Glutamatergic neuron (in vitro differentiated cells): ENCODE measurements around the gene ECM2. TPM values are rescaled to one million over a fixed set of nuclear protein-coding genes. Genes with fewer than 3 reads are reported as not detected.

ENCODE experiments used
- DNase-seq: peaks from one replicate; pipeline ENCODE4 v3.0.0; 2022
- H3K27ac Mint-ChIP-seq: one replicate; pipeline ENCODE4 v1.8.0; 2020; ENCODE audit warnings: mild to moderate bottlenecking, mixed read lengths, inconsistent platforms; ENCODE audit not compliant: unreplicated experiment
- H3K27me3 Mint-ChIP-seq: one replicate; pipeline ENCODE4 v1.8.0; 2020; ENCODE audit warnings: mild to moderate bottlenecking, moderate library complexity, mixed read lengths, inconsistent platforms; ENCODE audit not compliant: unreplicated experiment
- H3K36me3 Mint-ChIP-seq: one replicate; pipeline ENCODE4 v1.8.0; 2020; ENCODE audit warnings: mild to moderate bottlenecking, mixed read lengths, inconsistent platforms; ENCODE audit not compliant: unreplicated experiment
- H3K4me1 Mint-ChIP-seq: one replicate; pipeline ENCODE4 v1.8.0; 2020; ENCODE audit warnings: mild to moderate bottlenecking, low read depth, mixed read lengths, inconsistent platforms; ENCODE audit not compliant: unreplicated experiment
- H3K4me3 Mint-ChIP-seq: one replicate; pipeline ENCODE4 v1.8.0; 2020; ENCODE audit warnings: mild to moderate bottlenecking, mixed read lengths, inconsistent platforms; ENCODE audit not compliant: unreplicated experiment
- H3K9me3 Mint-ChIP-seq: one replicate; pipeline ENCODE4 v1.8.0; 2020; ENCODE audit warnings: mild to moderate bottlenecking, moderate library complexity, mixed read lengths, inconsistent platforms; ENCODE audit not compliant: unreplicated experiment
- CTCF ChIP-seq: fragments of 200-600 bp; sonication (generic); IDR thresholded peaks from one replicate; pipeline ENCODE4 v1.5.0; 2021; ENCODE audit not compliant: partially characterized antibody, unreplicated experiment
- total RNA-seq: library from RNA; stranded (reverse); fragmentation: NEBNext Ultra II Directional; extraction: Animal tissue kit (Norgen Biotek cat#: 25700); gene quantifications from one replicate; pipeline ENCODE4 v1.2.1, GENCODE V29; 2021; ENCODE audit not compliant: unreplicated experiment

The ECM2 gene
- total RNA-seq, 1 donor from 2014 or later, result 0.20 TPM

GRCh38 chr9:92486371-92486770, 49.4 kb downstream of the ECM2 start:
- H3K4me1 Mint-ChIP-seq, result no peaks in the 10 kb centered on the region
- no peaks in the 10 kb centered on the region for H3K9me3 Mint-ChIP-seq
- no peaks in the 10 kb centered on the region for H3K36me3 Mint-ChIP-seq
- H3K4me3 Mint-ChIP-seq, result no peak overlapping the region
- no peak for DNase-seq
- H3K27ac Mint-ChIP-seq, result no peak overlapping the region
- TF ChIP-seq CTCF, result no peak
- H3K27me3 Mint-ChIP-seq, result no peaks in the 10 kb centered on the region

GRCh38 chr9:92484563-92484962, 51.2 kb downstream of the ECM2 start:
- H3K4me3 Mint-ChIP-seq, result no peak overlapping the region
- H3K27ac Mint-ChIP-seq, result no peak overlapping the region
- H3K9me3 Mint-ChIP-seq, result no peaks in the 10 kb centered on the region
- H3K27me3 Mint-ChIP-seq, result no peaks in the 10 kb centered on the region
- H3K36me3 Mint-ChIP-seq, result no peaks in the 10 kb centered on the region
- H3K4me1 Mint-ChIP-seq, result no peaks in the 10 kb centered on the region
- no peak for DNase-seq
- no peak for TF ChIP-seq CTCF

- TF ChIP-seq CTCF, result no peak
- Mint-ChIP-seq H3K9me3 (no peaks in the 10 kb centered on the region), H3K4me1 (no peaks in the 10 kb centered on the region), H3K36me3 (no peaks in the 10 kb centered on the region), H3K27ac (no peak overlapping the region), H3K4me3 (no peak overlapping the region), H3K27me3 (no peaks in the 10 kb centered on the region)
- DNase-seq, result no peak
Measured at GRCh38 chr9:92483627-92484545, 51.9 kb downstream of the ECM2 start.

- Mint-ChIP-seq H3K36me3 (no peaks in the 10 kb centered on the region), H3K27me3 (no peaks in the 10 kb centered on the region), H3K9me3 (no peaks in the 10 kb centered on the region), H3K27ac (no peak overlapping the region), H3K4me3 (no peak overlapping the region), H3K4me1 (no peaks in the 10 kb centered on the region)
- no peak for TF ChIP-seq CTCF
- no peak for DNase-seq
Measured at GRCh38 chr9:92482805-92483204, 53.0 kb downstream of the ECM2 start.

- Mint-ChIP-seq H3K36me3 (no peaks in the 10 kb centered on the region), H3K27ac (no peak within 1 kb of the TSS), H3K27me3 (no peaks in the 10 kb centered on the region)
Measured at GRCh38 chr9:92482329-92482728, 53.5 kb downstream of the ECM2 start, which contains the start of gene ASPN. Gene ASPN, minus strand, starts transcription at chr9:92482506.

More at GRCh38 chr9:92482329-92482728, 53.5 kb downstream of the ECM2 start, which contains the start of gene ASPN:
- no peak for DNase-seq
- H3K4me3 Mint-ChIP-seq, result no peak within 1 kb of the TSS
- no peak for TF ChIP-seq CTCF
- H3K4me1 Mint-ChIP-seq, result no peaks in the 10 kb centered on the region
- H3K9me3 Mint-ChIP-seq, result no peaks in the 10 kb centered on the region
